SK-N-SH treated with all-trans-retinoic acid at 6 μM for 48 hours (cell line): ENCODE data around the gene PECR.

Experiments
- ARNTL ChIP-seq: fragments of 450-650 bp; formaldehyde crosslinking; IDR thresholded peaks from 2 replicates; pipeline ENCODE4 v1.5.0; 2020; ENCODE audit warnings: low read depth, mild to moderate bottlenecking, moderate library complexity, borderline replicate concordance
- GLIS3 ChIP-seq: fragments of 250-450 bp; sonication (Bioruptor Pico); IDR thresholded peaks from 2 replicates; pipeline ENCODE4 v1.5.0; 2020; ENCODE audit warnings: mild to moderate bottlenecking, moderate library complexity
- OSR1 ChIP-seq: fragments of 250-450 bp; sonication (Bioruptor Pico); IDR thresholded peaks from 2 replicates; pipeline ENCODE4 v1.8.0; 2022; ENCODE audit warnings: moderate library complexity, mild to moderate bottlenecking, inconsistent platforms
- PATZ1 ChIP-seq: fragments of 250-450 bp; sonication (Bioruptor Pico); IDR thresholded peaks from 2 replicates; pipeline ENCODE4 v1.8.0; 2020; ENCODE audit warnings: mild to moderate bottlenecking, moderate library complexity, borderline replicate concordance
- RARB ChIP-seq: fragments of 250-450 bp; sonication (Bioruptor Pico); IDR thresholded peaks from 2 replicates; pipeline ENCODE4 v1.8.0; 2021; ENCODE audit warnings: mild to moderate bottlenecking, moderate library complexity
- SNAI2 ChIP-seq: fragments of 250-450 bp; sonication (Bioruptor Pico); IDR thresholded peaks from 2 replicates; pipeline ENCODE4 v1.5.0; 2020; ENCODE audit warnings: mild to moderate bottlenecking, moderate library complexity
- ZFP30 ChIP-seq: fragments of 450-650 bp; formaldehyde crosslinking; IDR thresholded peaks from 2 replicates; pipeline ENCODE4 v1.5.0; 2022; ENCODE audit warnings: mild to moderate bottlenecking, moderate library complexity
- ZNF70 ChIP-seq: fragments of 450-650 bp; formaldehyde crosslinking; IDR thresholded peaks from 2 replicates; pipeline ENCODE4 v1.5.0; 2020; ENCODE audit warnings: mild to moderate bottlenecking, moderate library complexity
- TF ChIP-seq, protein P1 (sequence below): fragments of 250-450 bp; sonication (Bioruptor Pico); IDR thresholded peaks from 2 replicates; pipeline ENCODE4 v1.5.1; 2021; ENCODE audit warnings: mild to moderate bottlenecking, moderate library complexity

DNA sequence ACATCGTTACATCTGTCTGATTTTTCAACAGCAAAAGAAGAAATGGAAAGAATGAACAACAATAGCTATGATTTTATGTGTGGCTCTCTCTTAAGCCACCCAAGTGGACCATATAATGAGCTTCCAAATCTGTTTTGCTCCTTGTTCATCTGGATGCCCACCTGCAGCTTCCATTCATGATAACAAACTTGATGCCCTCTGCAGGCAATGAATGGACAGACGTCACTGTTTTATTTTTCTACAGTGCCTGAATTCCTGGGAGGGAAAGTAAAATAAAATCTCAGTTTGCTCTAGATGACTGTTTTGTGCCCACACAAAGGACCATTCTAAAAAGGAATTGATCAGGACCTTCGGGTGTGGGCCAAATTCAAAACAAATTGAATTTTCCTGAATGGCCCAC lies 73.2 kb downstream of the PECR start:
- TF ChIP-seq ARNTL (no peak), ZFP30 (CRISPR knock-in tag) (no peak), RARB (CRISPR knock-in tag) (no peak), GLIS3 (CRISPR knock-in tag) (no peak), OSR1 (no peak), SNAI2 (CRISPR knock-in tag) (no peak), PATZ1 (CRISPR knock-in tag) (no peak), ZNF70 (CRISPR knock-in tag) (no peak)
- TF ChIP-seq, protein P1, sequence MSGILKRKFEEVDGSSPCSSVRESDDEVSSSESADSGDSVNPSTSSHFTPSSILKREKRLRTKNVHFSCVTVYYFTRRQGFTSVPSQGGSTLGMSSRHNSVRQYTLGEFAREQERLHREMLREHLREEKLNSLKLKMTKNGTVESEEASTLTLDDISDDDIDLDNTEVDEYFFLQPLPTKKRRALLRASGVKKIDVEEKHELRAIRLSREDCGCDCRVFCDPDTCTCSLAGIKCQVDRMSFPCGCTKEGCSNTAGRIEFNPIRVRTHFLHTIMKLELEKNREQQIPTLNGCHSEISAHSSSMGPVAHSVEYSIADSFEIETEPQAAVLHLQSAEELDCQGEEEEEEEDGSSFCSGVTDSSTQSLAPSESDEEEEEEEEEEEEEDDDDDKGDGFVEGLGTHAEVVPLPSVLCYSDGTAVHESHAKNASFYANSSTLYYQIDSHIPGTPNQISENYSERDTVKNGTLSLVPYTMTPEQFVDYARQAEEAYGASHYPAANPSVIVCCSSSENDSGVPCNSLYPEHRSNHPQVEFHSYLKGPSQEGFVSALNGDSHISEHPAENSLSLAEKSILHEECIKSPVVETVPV (CRISPR knock-in tag) = no peak
